GM23248 (cell line): ENCODE measurements around the gene PPP1R36. TPM values are rescaled to one million over a fixed set of nuclear protein-coding genes. Genes with fewer than 3 reads are reported as not detected.

Experiments
- DNase-seq: peaks from one replicate; pipeline ENCODE4 v3.0.0-alpha.2; 2015
- H2AFZ ChIP-seq: fragments of 200-600 bp; sonication (generic); 2 replicates; pipeline ENCODE4 v1.6.1; 2016; ENCODE audit warnings: antibody characterized with exemption
- H3F3A ChIP-seq: fragments of 200-600 bp; sonication (generic); 2 replicates; pipeline ENCODE4 v1.6.1; 2016; ENCODE audit warnings: mild to moderate bottlenecking, antibody characterized with exemption, mixed run types; ENCODE audit not compliant: insufficient read depth
- H3K27ac ChIP-seq: fragments of 200-600 bp; sonication (generic); 2 replicates; pipeline ENCODE4 v1.5.1; 2016; ENCODE audit warnings: mild to moderate bottlenecking
- H3K27me3 ChIP-seq: fragments of 200-600 bp; sonication (generic); replicated peaks from 2 replicates; pipeline ENCODE4 v1.6.1; 2016; ENCODE audit warnings: mild to moderate bottlenecking; ENCODE audit not compliant: insufficient read depth
- H3K36me3 ChIP-seq: fragments of 200-600 bp; sonication (generic); 2 replicates; pipeline ENCODE4 v1.6.1; 2016; ENCODE audit warnings: low read depth, mild to moderate bottlenecking
- H3K4me1 ChIP-seq: fragments of 200-600 bp; sonication (generic); 2 replicates; pipeline ENCODE4 v1.6.1; 2016; ENCODE audit warnings: mild to moderate bottlenecking; ENCODE audit not compliant: insufficient read depth
- H3K4me2 ChIP-seq: fragments of 200-600 bp; sonication (generic); one replicate; pipeline ENCODE4 v1.6.1; 2016; ENCODE audit warnings: mild to moderate bottlenecking; ENCODE audit not compliant: unreplicated experiment
- H3K4me3 ChIP-seq: fragments of 200-600 bp; sonication (generic); 2 replicates; pipeline ENCODE4 v1.5.1; 2016; ENCODE audit warnings: mild to moderate bottlenecking
- H3K79me2 ChIP-seq: fragments of 200-600 bp; sonication (generic); 2 replicates; pipeline ENCODE4 v1.6.1; 2016; ENCODE audit warnings: mild to moderate bottlenecking; ENCODE audit not compliant: insufficient read depth
- H3K9ac ChIP-seq: fragments of 200-600 bp; sonication (generic); 2 replicates; pipeline ENCODE4 v1.6.1; 2016; ENCODE audit warnings: mild to moderate bottlenecking
- H3K9me2 ChIP-seq: fragments of 200-600 bp; sonication (generic); 2 replicates; pipeline ENCODE4 v1.6.1; 2016; ENCODE audit warnings: mixed run types, mild to moderate bottlenecking, moderate library complexity; ENCODE audit not compliant: insufficient read depth
- H3K9me3 ChIP-seq: fragments of 200-600 bp; sonication (generic); one replicate; pipeline ENCODE4 v1.6.1; 2017; ENCODE audit warnings: low read depth
- H4K20me1 ChIP-seq: fragments of 200-600 bp; sonication (generic); 2 replicates; pipeline ENCODE4 v1.6.0; 2016; ENCODE audit not compliant: insufficient read depth
- EZH2 ChIP-seq: fragments of 200-600 bp; sonication (generic); IDR thresholded peaks from 2 replicates; pipeline ENCODE4 v1.6.1; 2018; ENCODE audit warnings: antibody characterized with exemption, mild to moderate bottlenecking; ENCODE audit not compliant: insufficient read depth, poor library complexity, severe bottlenecking
- EZH2phosphoT487 ChIP-seq: fragments of 200-600 bp; sonication (generic); IDR thresholded peaks from 2 replicates; pipeline ENCODE4 v1.6.1; 2018; ENCODE audit warnings: antibody characterized with exemption, moderate library complexity, mild to moderate bottlenecking, low read depth; ENCODE audit not compliant: insufficient read depth
- WGBS, 2 experiments: methylation state at CpG; one replicate each; pipeline ENCODE4 v1.1.6; 2015 to 2017; ENCODE audit warnings: low lambda C conversion rate in 2 of 2, low coverage in 1 of 2; ENCODE audit errors: missing lambda C conversion rate in 2 of 2; 5-methylcytosine and 5-hydroxymethylcytosine counted together
- in situ Hi-C: fragments of 300-500 bp; cut with MboI; formaldehyde crosslinking; loops from 2 replicates; pipeline ENCODE4 v1.15.0; 2020
- polyA plus RNA-seq: library from polyadenylated mRNA; unstranded; fragments of >200 nt; fragmentation: Nextera tagmentation; extraction: Ambion mirVana; gene quantifications from 2 replicates; pipeline ENCODE4 v1.2.1, GENCODE V29; 2016
- total RNA-seq: library from RNA; depleted of rRNA; stranded (reverse); fragments of >200 nt; shearing (Covaris generic); gene quantifications from 2 replicates; pipeline ENCODE4 v1.2.3, GENCODE V29; 2014; rRNA removed

Gene PPP1R36, protein sequence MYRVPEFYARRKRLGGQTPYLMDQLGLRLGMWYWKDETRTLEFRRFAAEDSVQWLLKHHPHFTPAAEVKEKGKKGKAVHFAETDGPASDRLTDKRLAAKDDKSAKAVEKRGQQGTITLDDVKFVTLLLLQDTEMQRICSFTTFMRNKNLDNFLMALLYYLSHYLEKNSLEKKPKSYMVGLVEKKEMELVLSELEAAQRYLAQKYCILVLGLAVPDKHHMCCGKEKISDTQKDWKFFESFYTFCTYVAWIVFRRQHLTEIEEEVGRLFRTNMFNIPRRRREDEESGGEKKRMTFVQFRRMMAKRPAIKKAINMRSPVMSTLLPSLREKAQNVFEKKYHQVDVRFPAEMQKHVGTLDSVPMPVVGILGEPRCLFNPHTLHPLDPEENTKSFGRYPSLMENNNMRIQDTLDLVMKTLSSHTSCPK
- total RNA-seq (1.6 TPM in 1 of 2 replicates, not detected in the other), polyA plus RNA-seq (1.8 and 2.0 TPM in 2 replicates)

DNA sequence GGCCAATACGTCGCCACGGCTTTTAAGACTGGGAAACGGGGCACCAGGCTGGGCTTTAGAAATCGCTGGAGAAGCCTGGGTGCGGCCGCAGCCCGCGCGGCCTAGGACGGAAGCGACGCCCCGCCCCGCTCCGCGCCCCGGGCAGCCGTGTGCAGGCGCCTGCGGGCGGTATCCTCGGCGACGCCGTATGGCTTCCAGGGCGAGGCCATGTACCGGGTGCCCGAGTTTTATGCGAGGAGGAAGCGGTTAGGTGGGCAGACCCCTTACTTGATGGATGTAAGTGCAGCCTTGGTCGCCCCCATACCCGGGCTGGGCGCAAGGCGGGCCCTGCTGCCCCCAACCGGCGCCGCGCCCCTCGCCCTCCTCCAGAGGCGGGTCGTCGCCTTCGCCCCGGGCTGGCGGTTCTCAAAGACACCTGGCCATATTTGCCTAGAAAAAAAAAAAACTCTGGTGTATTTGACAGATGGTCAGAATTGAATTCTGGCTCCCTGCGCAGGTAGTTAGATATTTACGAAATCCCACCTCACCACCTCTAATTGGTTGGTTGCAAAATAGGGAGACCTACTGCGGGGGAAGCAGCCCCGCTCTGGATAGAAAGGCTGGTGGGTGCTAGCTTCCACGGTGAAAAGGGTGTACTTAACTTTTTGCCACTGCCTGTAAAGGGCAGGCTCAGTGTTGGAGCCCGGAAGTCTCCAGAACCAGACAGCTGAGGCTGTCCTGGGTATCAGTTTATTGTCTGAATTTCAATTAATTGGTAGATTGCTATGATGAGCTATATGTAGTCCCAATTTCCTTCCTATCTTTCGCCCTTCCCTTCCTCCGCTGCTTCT, at the start of gene PPP1R36:
TSS of gene PPP1R36 (plus strand) at position 171 of the 830 bp plus-strand sequence. CDS start at position 208, 37 bp downstream.
- Histone ChIP-seq H3K4me3 (peak within 1 kb of the TSS; percentile 61), H3K79me2 (no peaks in the 10 kb centered on the region), H3K4me2 (peak within 1 kb of the TSS; percentile 77), H3K9me3 (no peaks in the 10 kb centered on the region), H3F3A (peaks cover 22% of the 10 kb centered on the region; the same call in 1 of the 2 replicates), H3K4me1 (peaks cover 17% of the 10 kb centered on the region), H2AFZ (peak within 1 kb of the TSS; percentile 92), H3K36me3 (no peaks in the 10 kb centered on the region), H3K27ac (peak within 1 kb of the TSS; percentile 28), H4K20me1 (no peaks in the 10 kb centered on the region), H3K27me3 (no peaks in the 10 kb centered on the region), H3K9me2 (no peaks in the 10 kb centered on the region), H3K9ac (peak within 1 kb of the TSS; percentile 58)
- TF ChIP-seq EZH2 (no peak), EZH2phosphoT487 (no peak)
- in situ Hi-C loops: loop anchor here (10.0 kb wide), 1 partner anchor 85 kb away; no protein-coding TSS in a partner anchor
- DNase-seq: peak; percentile 71
- 8% methylated on average over 54 of the region's 54 CpGs for WGBS, 2 experiments

GRCh38 chr14:64500088-64500487, 49.7 kb upstream of the PPP1R36 start:
- Histone ChIP-seq H3K4me3 (no peak overlapping the region), H3K27me3 (no peaks in the 10 kb centered on the region), H3K9me3 (no peaks in the 10 kb centered on the region), H3K4me2 (no peak overlapping the region), H3K9me2 (no peaks in the 10 kb centered on the region), H3F3A (peaks cover 26% of the 10 kb centered on the region), H3K27ac (no peak overlapping the region), H3K36me3 (0 out of 2 replicates have a peak, but pooled peaks cover 10% of the 10 kb centered on the region), H3K79me2 (peaks cover 74% of the 10 kb centered on the region), H3K9ac (no peak overlapping the region), H4K20me1 (no peaks in the 10 kb centered on the region), H2AFZ (no peak overlapping the region), H3K4me1 (peaks cover 32% of the 10 kb centered on the region)
- in situ Hi-C loops: no loop called here
- DNase-seq: peak; percentile 32
- no peak for TF ChIP-seq EZH2phosphoT487
- no peak for TF ChIP-seq EZH2
- WGBS, 2 experiments: 96 to 100% methylated on average over 1 of the region's 1 CpG

DNA sequence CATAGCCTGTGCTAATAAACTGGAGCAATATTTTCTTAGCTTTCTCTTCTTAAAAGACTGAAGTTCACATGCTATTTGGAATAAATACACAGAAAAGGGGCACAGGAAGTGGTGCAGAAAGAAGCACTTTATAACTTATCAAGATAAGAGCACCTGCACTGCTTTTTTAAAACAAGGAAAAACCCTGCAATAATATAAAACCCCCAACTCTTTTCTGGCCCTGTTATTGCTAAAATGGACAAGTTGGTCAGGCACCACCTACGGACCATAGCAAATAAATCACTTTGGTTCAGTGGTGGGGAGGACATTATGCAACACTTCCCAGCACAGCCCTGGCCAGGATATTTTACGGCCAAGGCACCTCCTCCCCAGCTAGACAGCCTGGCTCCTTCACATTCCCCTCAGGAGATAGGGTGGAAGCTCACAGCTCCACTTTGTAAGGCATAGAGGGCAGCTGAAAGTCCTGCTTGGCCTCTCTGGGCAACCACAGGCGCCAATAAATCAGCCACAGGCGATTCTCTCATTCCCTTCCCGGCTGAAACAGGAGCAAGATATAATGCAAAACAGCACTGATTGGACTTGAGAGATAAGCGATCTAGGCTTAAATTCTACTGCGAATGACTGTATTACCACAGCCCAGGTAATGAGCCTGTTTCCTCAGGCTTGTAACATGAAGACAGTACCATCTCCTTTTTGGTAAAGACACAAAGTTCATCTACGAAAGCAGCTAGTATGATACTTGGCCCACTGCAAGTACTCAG, 48.2 kb upstream of the PPP1R36 start:
- Histone ChIP-seq H2AFZ (peak overlapping the region; percentile 9; the same call in 1 of the 2 replicates), H3F3A (peaks cover 36% of the 10 kb centered on the region), H4K20me1 (peaks cover 8% of the 10 kb centered on the region; the same call in 1 of the 2 replicates), H3K4me1 (peaks cover 39% of the 10 kb centered on the region), H3K9me3 (no peaks in the 10 kb centered on the region), H3K4me3 (peak overlapping the region; percentile 91), H3K9ac (peak overlapping the region; percentile 99), H3K27ac (peak overlapping the region; percentile 99), H3K27me3 (no peaks in the 10 kb centered on the region), H3K9me2 (no peaks in the 10 kb centered on the region), H3K79me2 (peaks cover 78% of the 10 kb centered on the region), H3K36me3 (0 out of 2 replicates have a peak, but pooled peaks cover 5% of the 10 kb centered on the region), H3K4me2 (peak overlapping the region; percentile 97)
- in situ Hi-C loops: no loop called here
- peak; percentile 79 for DNase-seq
- TF ChIP-seq EZH2phosphoT487 (no peak), EZH2 (no peak)
- 8 to 13% methylated on average over 8 of the region's 8 CpGs for WGBS, 2 experiments
